ENCODE data around the gene CGB1. TPM values are rescaled to one million over a fixed set of nuclear protein-coding genes. Genes with fewer than 3 reads are reported as not detected.

CGB1 gene
- total RNA-seq, 2 experiments from 2014 or later, result not detected

- DNase-seq, result peak; percentile 46
- no peaks in the 10 kb centered on the region for H3K9me3 Mint-ChIP-seq
- H3K27me3 Mint-ChIP-seq, result peaks cover 54% of the 10 kb centered on the region
- peak; percentile 42 for ATAC-seq
- no peak overlapping the region for H3K4me3 Mint-ChIP-seq
- no peak overlapping the region for H3K27ac Mint-ChIP-seq
- ChIA-PET CTCF (interaction anchor here (1.1 to 2.4 kb wide), 3 partner anchors 17 to 33 kb away, joined by 3 to 8 read pairs (median 5); partner anchors contain the start of gene CGB7), POLR2A (no interaction called here)
- intact Hi-C loops (cut with micrococcal nuclease), result no loop called here
- TF ChIP-seq CTCF (IDR thresholded peaks at IDR 0.05), result no peak
- peaks cover 7% of the 10 kb centered on the region for H3K4me1 Mint-ChIP-seq (ENCODE audit: low read depth)
- H3K36me3 Mint-ChIP-seq (ENCODE audit: low read depth), result peaks cover 2% of the 10 kb centered on the region
Observed at GRCh38 chr19:49073514-49074378, 37.1 kb upstream of the CGB1 start.

GRCh38 chr19:49071860-49072547 is 35.3 kb upstream of the CGB1 start:
- no peak overlapping the region for H3K27ac Mint-ChIP-seq
- H3K4me3 Mint-ChIP-seq, result no peak overlapping the region
- intact Hi-C loops (cut with micrococcal nuclease), result no loop called here
- DNase-seq (peak; percentile 31), ATAC-seq (no peak)
- H3K4me1 Mint-ChIP-seq (ENCODE audit: low read depth), result peaks cover 7% of the 10 kb centered on the region
- H3K27me3 Mint-ChIP-seq, result peaks cover 63% of the 10 kb centered on the region
- peaks cover 2% of the 10 kb centered on the region for H3K36me3 Mint-ChIP-seq (ENCODE audit: low read depth)
- CTCF ChIA-PET, result no interaction called here
- POLR2A ChIA-PET, result interaction anchor here (0.5 kb wide), 1 partner anchor 404 kb away, joined by 3 read pairs; no protein-coding TSS in a partner anchor
- TF ChIP-seq CTCF (IDR thresholded peaks at IDR 0.05), result no peak
- no peaks in the 10 kb centered on the region for H3K9me3 Mint-ChIP-seq

GRCh38 chr19:49070416-49070815 is 33.7 kb upstream of the CGB1 start:
- ChIA-PET CTCF (interaction anchor here (1.1 to 1.8 kb wide), 3 partner anchors 13 to 76 kb away, joined by 3 to 9 read pairs (median 4); partner anchors contain the start of gene CGB7), POLR2A (interaction anchor here (1.4 kb wide), 1 partner anchor 10 kb away, joined by 3 read pairs; no protein-coding TSS in a partner anchor)
- H3K4me3 Mint-ChIP-seq, result no peak overlapping the region
- ATAC-seq (no peak), DNase-seq (no peak)
- intact Hi-C loops (cut with micrococcal nuclease), result no loop called here
- H3K36me3 Mint-ChIP-seq (ENCODE audit: low read depth), result peaks cover 2% of the 10 kb centered on the region
- no peak for TF ChIP-seq CTCF (IDR thresholded peaks at IDR 0.05)
- H3K27ac Mint-ChIP-seq, result no peak overlapping the region
- no peaks in the 10 kb centered on the region for H3K9me3 Mint-ChIP-seq
- peaks cover 7% of the 10 kb centered on the region for H3K4me1 Mint-ChIP-seq (ENCODE audit: low read depth)
- peaks cover 72% of the 10 kb centered on the region for H3K27me3 Mint-ChIP-seq

- ChIA-PET CTCF (interaction anchor here (1.8 kb wide), 1 partner anchor 29 kb away, joined by 9 read pairs; no protein-coding TSS in a partner anchor), POLR2A (interaction anchor here (0.6 to 0.8 kb wide), 2 partner anchors 17 to 21 kb away, joined by 3 read pairs; no protein-coding TSS in a partner anchor)
- peaks cover 65% of the 10 kb centered on the region for H3K27me3 Mint-ChIP-seq
- intact Hi-C loops (cut with micrococcal nuclease), result no loop called here
- H3K36me3 Mint-ChIP-seq (ENCODE audit: low read depth), result peaks cover 2% of the 10 kb centered on the region
- H3K9me3 Mint-ChIP-seq, result no peaks in the 10 kb centered on the region
- H3K4me1 Mint-ChIP-seq (ENCODE audit: low read depth), result peaks cover 7% of the 10 kb centered on the region
- no peak overlapping the region for H3K4me3 Mint-ChIP-seq
- TF ChIP-seq CTCF (IDR thresholded peaks at IDR 0.05), result no peak
- ATAC-seq, result no peak
- DNase-seq, result no peak
- H3K27ac Mint-ChIP-seq, result no peak overlapping the region
Observed at GRCh38 chr19:49069026-49069425, 32.3 kb upstream of the CGB1 start.
